HCT116 (cell line): ENCODE data around the gene TRDN. TPM values are rescaled to one million over a fixed set of nuclear protein-coding genes. Genes with fewer than 3 reads are reported as not detected.

ENCODE experiments used
- ATAC-seq: fragments of 200-7000 bp; cut with Tn5 transposase; 2 replicates; pipeline ENCODE4 v1.9.1; 2020; ENCODE audit warnings: mild to moderate bottlenecking, moderate library complexity
- BruUV-seq: library from RNA; stranded (reverse); fragments of 400-500 nt; replicated peaks from 2 replicates; lab custom pipeline; 2021; lab: Mats Ljungman, UMichigan
- CTCF ChIA-PET: fragments of 300-600 bp; sonication (Branson Sonifier 250); formaldehyde crosslinking; loops from one replicate; lab custom pipeline; 2021; ENCODE audit warnings: antibody characterized with exemption; lab: Charles Lee
- POLR2A ChIA-PET: fragments of 300-600, 350-600 bp; sonication (Branson Sonifier 250); formaldehyde crosslinking; loops from one replicate; lab custom pipeline; 2021; ENCODE audit warnings: antibody characterized with exemption; lab: Charles Lee
- RAD21 ChIA-PET, 2 experiments: fragments of 300-600 bp; sonication (Branson Sonifier 250); formaldehyde crosslinking; loops; one replicate each; lab custom pipeline; 2023; ENCODE audit warnings: low total read pairs in 2 of 2; ENCODE audit not compliant: uncharacterized antibody in 2 of 2, unreplicated experiment in 2 of 2, low non-redundant PET in 1 of 2; lab: Charles Lee
- DNase-seq: peaks from one replicate; pipeline ENCODE4 v3.0.0-alpha.2; 2010; ENCODE audit warnings: low read depth, low spot score
- H2AFZ ChIP-seq: fragments of 200-600 bp; shearing (Covaris generic), sonication (generic); 2 replicates; pipeline ENCODE4 v1.6.1; 2017; ENCODE audit warnings: low read depth, mixed run types, mixed read lengths, antibody characterized with exemption, low read length; ENCODE audit not compliant: poor library complexity, severe bottlenecking
- H3K27ac ChIP-seq: 2 replicates; pipeline ENCODE4 v1.5.1; 2012; ENCODE audit warnings: low read depth, low read length
- H3K27me3 ChIP-seq: fragments of 200-600 bp; sonication (generic); 2 replicates; pipeline ENCODE4 v1.6.1; 2016; ENCODE audit warnings: mixed run types, low read length, mixed read lengths; ENCODE audit not compliant: insufficient read depth
- H3K36me3 ChIP-seq, 2 experiments: fragments of 200-500 bp in 1 of 2; fragments of 200-600 bp in 1 of 2; sonication (Bioruptor generic) in 1 of 2; sonication (generic) in 1 of 2; 2 replicates each; pipeline versions ENCODE4 v1.5.1 to v1.6.1; 2014 to 2016; ENCODE audit warnings: low read length in 2 of 2, inconsistent platforms in 1 of 2, mixed read lengths in 1 of 2, mixed run types in 1 of 2; ENCODE audit not compliant: insufficient read depth in 2 of 2, control insufficient read depth in 1 of 2
- H3K4me1 ChIP-seq, 2 experiments: fragments of 200-600 bp in 1 of 2; sonication (generic) in 1 of 2; 2 replicates each; pipeline versions ENCODE4 v1.5.1 to v1.6.1; 2012 to 2017; ENCODE audit warnings: low read length in 2 of 2, inconsistent platforms in 1 of 2, mild to moderate bottlenecking in 1 of 2, mixed read lengths in 1 of 2, mixed run types in 1 of 2, moderate library complexity in 1 of 2; ENCODE audit not compliant: insufficient read depth in 2 of 2, control insufficient read depth in 1 of 2
- H3K4me2 ChIP-seq: fragments of 200-600 bp; sonication (generic); 2 replicates; pipeline ENCODE4 v1.6.1; 2017; ENCODE audit warnings: mixed run types, low read length, mixed read lengths
- H3K4me3 ChIP-seq, 2 experiments: fragments of 200-600 bp in 1 of 2; sonication (generic) in 1 of 2; replicated peaks in 1 of 2; 2 replicates each; pipeline ENCODE4 v1.5.1; 2011 to 2016; ENCODE audit warnings: low read length in 2 of 2, control low read depth in 1 of 2, low read depth in 1 of 2, mild to moderate bottlenecking in 1 of 2, mixed read lengths in 1 of 2, mixed run types in 1 of 2
- H3K79me2 ChIP-seq: fragments of 200-600 bp; sonication (generic); 2 replicates; pipeline ENCODE4 v1.6.1; 2017; ENCODE audit warnings: mild to moderate bottlenecking, mixed run types, low read length, moderate library complexity, mixed read lengths; ENCODE audit not compliant: insufficient read depth
- H3K9ac ChIP-seq: fragments of 200-600 bp; sonication (generic); 2 replicates; pipeline ENCODE4 v1.6.1; 2016; ENCODE audit warnings: low read length, mixed read lengths
- H3K9me2 ChIP-seq: fragments of 200-600 bp; sonication (generic), shearing (Covaris generic); 2 replicates; pipeline ENCODE4 v1.6.1; 2017; ENCODE audit warnings: mixed run types, mild to moderate bottlenecking, moderate library complexity; ENCODE audit not compliant: insufficient read depth
- H3K9me3 ChIP-seq, 2 experiments: fragments of 200-500 bp in 1 of 2; fragments of 200-600 bp in 1 of 2; sonication (Bioruptor generic) in 1 of 2; sonication (generic) in 1 of 2; 2 replicates each; pipeline ENCODE4 v1.6.1; 2014 to 2017; ENCODE audit warnings: low read length in 2 of 2, mixed read lengths in 2 of 2, inconsistent platforms in 1 of 2, low read depth in 1 of 2, mild to moderate bottlenecking in 1 of 2, mixed run types in 1 of 2, moderate library complexity in 1 of 2; ENCODE audit not compliant: control insufficient read depth in 1 of 2, insufficient read depth in 1 of 2
- H4K20me1 ChIP-seq: fragments of 200-600 bp; sonication (generic), shearing (Covaris generic); 2 replicates; pipeline ENCODE4 v1.6.1; 2017; ENCODE audit warnings: mixed run types, mild to moderate bottlenecking, moderate library complexity; ENCODE audit not compliant: insufficient read depth
- CTCF ChIP-seq, 3 experiments: fragments of 200-600 bp in 1 of 3; sonication (generic) in 1 of 3; IDR thresholded peaks in 2 of 3; conservative IDR thresholded peaks in 1 of 3; 2 replicates each; pipeline ENCODE4 v1.5.1; 2012 to 2017; ENCODE audit warnings: low read depth in 2 of 3, low read length in 2 of 3, antibody characterized with exemption in 1 of 3, borderline replicate concordance in 1 of 3, control low read depth in 1 of 3, mild to moderate bottlenecking in 1 of 3, mixed read lengths in 1 of 3, mixed run types in 1 of 3, moderate library complexity in 1 of 3; ENCODE audit not compliant: insufficient read depth in 1 of 3
- ELF1 ChIP-seq: IDR thresholded peaks from 2 replicates; pipeline ENCODE4 v1.6.1; 2012; ENCODE audit warnings: low read depth, borderline replicate concordance
- EZH2phosphoT487 ChIP-seq: fragments of 200-600 bp; IDR thresholded peaks from 2 replicates; pipeline ENCODE4 v1.6.1; 2018; ENCODE audit warnings: antibody characterized with exemption, borderline replicate concordance
- JUND ChIP-seq: IDR thresholded peaks from 2 replicates; pipeline ENCODE4 v1.6.1; 2012
- RAD21 ChIP-seq: IDR thresholded peaks from 2 replicates; pipeline ENCODE4 v1.6.1; 2012; ENCODE audit warnings: low read depth, mild to moderate bottlenecking
- SIN3A ChIP-seq: IDR thresholded peaks from 2 replicates; pipeline ENCODE4 v1.6.1; 2012; ENCODE audit warnings: low read depth
- SRF ChIP-seq: IDR thresholded peaks from 2 replicates; pipeline ENCODE4 v1.6.1; 2012; ENCODE audit warnings: low read depth
- TCF7L2 ChIP-seq: IDR thresholded peaks from 2 replicates; pipeline ENCODE4 v1.7.0; 2011; ENCODE audit warnings: borderline replicate concordance, inconsistent platforms; ENCODE audit not compliant: insufficient read depth, insufficient read length; ENCODE audit errors: extremely low read depth
- intact Hi-C: fragments of 100-400 bp; cut with micrococcal nuclease; formaldehyde crosslinking; loops from 2 replicates; pipeline ENCODE4 v1.10.0; 2022
- total RNA-seq: library from RNA; stranded (reverse); gene quantifications from one replicate; pipeline ENCODE4 v1.2.1, GENCODE V29; 2021; ENCODE audit not compliant: unreplicated experiment
- TF ChIP-seq, protein P1 (sequence below): IDR thresholded peaks from 2 replicates; pipeline ENCODE4 v1.6.1; 2012

TRDN gene
- total RNA-seq, 1 experiment from 2014 or later = not detected

GRCh38 chr6:123352279-123352678, 284.5 kb downstream of the TRDN start:
- POLR2A ChIA-PET = no interaction called here
- intact Hi-C loops = no loop called here
- no peaks in the 10 kb centered on the region for H3K9me2 ChIP-seq
- no peaks in the 10 kb centered on the region for H3K36me3 ChIP-seq
- H3K4me1 ChIP-seq = no peaks in the 10 kb centered on the region
- H2AFZ ChIP-seq = no peak overlapping the region
- no peak overlapping the region for H3K27ac ChIP-seq
- no TSS peak for BruUV-seq
- no peaks in the 10 kb centered on the region for H3K9me3 ChIP-seq
- RAD21 ChIA-PET = no interaction called here
- CTCF ChIA-PET = no interaction called here
- no peaks in the 10 kb centered on the region for H4K20me1 ChIP-seq
- DNase-seq = no peak
- no peaks in the 10 kb centered on the region for H3K79me2 ChIP-seq
- ATAC-seq = no peak
- H3K9ac ChIP-seq = no peak overlapping the region
- no peak overlapping the region for H3K4me2 ChIP-seq
- no peak overlapping the region for H3K4me3 ChIP-seq
- TF ChIP-seq, protein P1, sequence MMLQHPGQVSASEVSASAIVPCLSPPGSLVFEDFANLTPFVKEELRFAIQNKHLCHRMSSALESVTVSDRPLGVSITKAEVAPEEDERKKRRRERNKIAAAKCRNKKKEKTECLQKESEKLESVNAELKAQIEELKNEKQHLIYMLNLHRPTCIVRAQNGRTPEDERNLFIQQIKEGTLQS = no peak
- TF ChIP-seq RAD21 (no peak), JUND (no peak), EZH2phosphoT487 (no peak), SRF (no peak), CTCF (IDR thresholded peaks at IDR 0.05 in 2 of 3, conservative IDR thresholded peaks at IDR 0.05 in 1 of 3; ENCODE audit: borderline replicate concordance in 1 of 3, insufficient read depth in 1 of 3, low read depth in 2 of 3, low read length in 2 of 3) (no peak), SIN3A (no peak), TCF7L2 (no peak), ELF1 (no peak)
- 0 out of 2 replicates have a peak, but pooled peaks cover 9% of the 10 kb centered on the region for H3K27me3 ChIP-seq
